ENCODE measurements around the gene CARNS1. TPM values are rescaled to one million over a fixed set of nuclear protein-coding genes. Genes with fewer than 3 reads are reported as not detected.
A peak's percentile ranks its signal among the peaks of the same experiment; 100 is the strongest.
"Not testable (repeated sequence)": the region's sequence is repeated elsewhere in the genome, so short reads cannot be mapped to it uniquely, and the experiment has no call there.

The CARNS1 gene
- total and polyA plus RNA-seq, 4 donors = 0.05 to 0.19 (median 0.10) TPM

- Histone ChIP-seq H3K9ac (ENCODE audit: low read depth in 1 of 2, low read length in 2 of 2) (peak overlapping the region in 1 of 2 donors; percentile 74), H3K4me1 (ENCODE audit: control insufficient read depth in 4 of 4, insufficient read depth in 4 of 4, low read length in 3 of 4) (peaks cover 11 to 32% (median 19%) of the 10 kb centered on the region in 4 donors), H3K4me3 (ENCODE audit: low read depth in 1 of 3, low read length in 3 of 3) (peak overlapping the region; percentile 16 to 54 (median 23)), H3K27ac (ENCODE audit: low read depth in 1 of 2, low read length in 2 of 2) (peak overlapping the region; percentile 82 to 84), H3K36me3 (ENCODE audit: control insufficient read depth in 4 of 4, insufficient read depth in 3 of 4, low read depth in 1 of 4, low read length in 3 of 4) (peaks cover 9 to 22% (median 18%) of the 10 kb centered on the region in 4 donors)
- not testable (repeated sequence) for DNase-seq (ENCODE audit: low spot score); H3K27me3 ChIP-seq (ENCODE audit: control insufficient read depth in 4 of 4, insufficient read depth in 4 of 4, low read length in 3 of 4); H3K9me3 ChIP-seq (ENCODE audit: control insufficient read depth in 4 of 4, low read length in 3 of 4)
- peak in 1 of 2 donors; percentile 18 for TF ChIP-seq RXRA (IDR thresholded peaks at IDR 0.05)
- peak; percentile 16 for TF ChIP-seq REST (IDR thresholded peaks at IDR 0.05)
- 57% methylated on average over 19 of the region's 19 CpGs for WGBS
Measured at GRCh38 chr11:67402192-67402839, 13.2 kb upstream of the CARNS1 start.

GRCh38 chr11:67403085-67403484 is 12.4 kb upstream of the CARNS1 start:
- not testable (repeated sequence) for H3K9ac ChIP-seq (ENCODE audit: low read depth in 1 of 2, low read length in 2 of 2); H3K27me3 ChIP-seq (ENCODE audit: control insufficient read depth in 4 of 4, insufficient read depth in 4 of 4, low read length in 3 of 4); H3K4me3 ChIP-seq (ENCODE audit: low read depth in 1 of 3, low read length in 3 of 3); H3K9me3 ChIP-seq (ENCODE audit: control insufficient read depth in 4 of 4, low read length in 3 of 4); DNase-seq (ENCODE audit: low spot score)
- Histone ChIP-seq H3K27ac (ENCODE audit: low read depth in 1 of 2, low read length in 2 of 2) (peak overlapping the region in 1 of 2 donors; percentile 5), H3K4me1 (ENCODE audit: control insufficient read depth in 4 of 4, insufficient read depth in 4 of 4, low read length in 3 of 4) (peaks cover 11 to 29% (median 19%) of the 10 kb centered on the region in 4 donors), H3K36me3 (ENCODE audit: control insufficient read depth in 4 of 4, insufficient read depth in 3 of 4, low read depth in 1 of 4, low read length in 3 of 4) (peaks cover 5 to 15% (median 11%) of the 10 kb centered on the region in 4 donors)
- 96% methylated on average over 9 of the region's 9 CpGs for WGBS

- WGBS = 74% methylated on average over 13 of the region's 13 CpGs
- H3K27ac ChIP-seq (ENCODE audit: low read depth in 1 of 2, low read length in 2 of 2) = peak overlapping the region; percentile 20 to 59
- peak overlapping the region in 1 of 3 donors; percentile 22 for H3K4me3 ChIP-seq (ENCODE audit: low read depth in 1 of 3, low read length in 3 of 3)
- H3K36me3 ChIP-seq (ENCODE audit: control insufficient read depth in 4 of 4, insufficient read depth in 3 of 4, low read depth in 1 of 4, low read length in 3 of 4) = no peaks in the 10 kb centered on the region
- no peak for DNase-seq (ENCODE audit: low spot score)
- no peaks in the 10 kb centered on the region for H3K9me3 ChIP-seq (ENCODE audit: control insufficient read depth in 4 of 4, low read length in 3 of 4)
- TF ChIP-seq HNF4G (IDR thresholded peaks at IDR 0.05) = no peak
- TF ChIP-seq EGR1 (IDR thresholded peaks at IDR 0.05; ENCODE audit: low read depth in 2 of 2) = peak in 1 of 2 donors; percentile 22
- H3K27me3 ChIP-seq (ENCODE audit: control insufficient read depth in 4 of 4, insufficient read depth in 4 of 4, low read length in 3 of 4) = no peaks in the 10 kb centered on the region
- H3K4me1 ChIP-seq (ENCODE audit: control insufficient read depth in 4 of 4, insufficient read depth in 4 of 4, low read length in 3 of 4) = peaks cover 11 to 23% (median 17%) of the 10 kb centered on the region in 4 donors
- H3K9ac ChIP-seq (ENCODE audit: low read depth in 1 of 2, low read length in 2 of 2) = no peak overlapping the region
Measured at GRCh38 chr11:67404515-67405195, 10.8 kb upstream of the CARNS1 start.

GRCh38 chr11:67405196-67405567 is 10.3 kb upstream of the CARNS1 start:
- Histone ChIP-seq H3K9ac (ENCODE audit: low read depth in 1 of 2, low read length in 2 of 2) (no peak overlapping the region), H3K27ac (ENCODE audit: low read depth in 1 of 2, low read length in 2 of 2) (peak overlapping the region; percentile 20 to 59), H3K4me3 (ENCODE audit: low read depth in 1 of 3, low read length in 3 of 3) (no peak overlapping the region), H3K27me3 (ENCODE audit: control insufficient read depth in 4 of 4, insufficient read depth in 4 of 4, low read length in 3 of 4) (no peaks in the 10 kb centered on the region), H3K36me3 (ENCODE audit: control insufficient read depth in 4 of 4, insufficient read depth in 3 of 4, low read depth in 1 of 4, low read length in 3 of 4) (no peaks in the 10 kb centered on the region), H3K9me3 (ENCODE audit: control insufficient read depth in 4 of 4, low read length in 3 of 4) (no peaks in the 10 kb centered on the region), H3K4me1 (ENCODE audit: control insufficient read depth in 4 of 4, insufficient read depth in 4 of 4, low read length in 3 of 4) (peaks cover 9 to 20% (median 15%) of the 10 kb centered on the region in 4 donors)
- no peak for DNase-seq (ENCODE audit: low spot score)
- TF ChIP-seq SP1 (IDR thresholded peaks at IDR 0.05) (no peak), NR2F2 (IDR thresholded peaks at IDR 0.05) (no peak), MAX (IDR thresholded peaks at IDR 0.05) (no peak), REST (IDR thresholded peaks at IDR 0.05) (no peak), RXRA (IDR thresholded peaks at IDR 0.05) (no peak), HNF4G (IDR thresholded peaks at IDR 0.05) (no peak), GABPA (IDR thresholded peaks at IDR 0.05 in 1 of 2, conservative IDR thresholded peaks at IDR 0.05 in 1 of 2) (no peak)
- TF ChIP-seq, protein P1, sequence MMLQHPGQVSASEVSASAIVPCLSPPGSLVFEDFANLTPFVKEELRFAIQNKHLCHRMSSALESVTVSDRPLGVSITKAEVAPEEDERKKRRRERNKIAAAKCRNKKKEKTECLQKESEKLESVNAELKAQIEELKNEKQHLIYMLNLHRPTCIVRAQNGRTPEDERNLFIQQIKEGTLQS (IDR thresholded peaks at IDR 0.05) = no peak
- WGBS = 88% methylated on average over 6 of the region's 6 CpGs

Measured in liver (tissue), 9 donors.